HFFc6 (cell line): Measurements from ENCODE around the gene MYO18A. TPM values are rescaled to one million over a fixed set of nuclear protein-coding genes. Genes with fewer than 3 reads are reported as not detected.

Experiments used
- DNase-seq: peaks from one replicate; pipeline ENCODE4 v3.0.0-alpha.2; 2018
- H3K27ac Mint-ChIP-seq: 2 replicates; pipeline ENCODE4 v1.8.0; 2020; ENCODE audit warnings: mild to moderate bottlenecking, mixed read lengths
- H3K27me3 Mint-ChIP-seq: 2 replicates; pipeline ENCODE4 v1.8.0; 2021; ENCODE audit warnings: mild to moderate bottlenecking, moderate library complexity, mixed read lengths; ENCODE audit not compliant: insufficient read depth
- H3K36me3 Mint-ChIP-seq: 2 replicates; pipeline ENCODE4 v1.8.0; 2021; ENCODE audit warnings: low read depth, mixed read lengths
- H3K4me1 Mint-ChIP-seq: 2 replicates; pipeline ENCODE4 v1.8.0; 2020; ENCODE audit warnings: low read depth, mixed read lengths
- H3K4me3 Mint-ChIP-seq: 2 replicates; pipeline ENCODE4 v1.8.0; 2020; ENCODE audit warnings: mild to moderate bottlenecking, moderate library complexity, mixed read lengths
- H3K9me3 Mint-ChIP-seq: 2 replicates; pipeline ENCODE4 v1.8.0; 2020; ENCODE audit warnings: mild to moderate bottlenecking, mixed read lengths
- total RNA-seq, 6 experiments: library from RNA; stranded (reverse); fragmentation: NEBNext Ultra II Directional; extraction: Animal tissue kit (Norgen Biotek cat#: 25700); gene quantifications; 2 replicates in 1 of 6; 3 replicates in 5 of 6; pipeline ENCODE4 v1.2.3, GENCODE V29; 2021
- TF ChIP-seq, protein P1 (sequence below): fragments of 200-600 bp; sonication (generic); IDR thresholded peaks from 2 replicates; pipeline ENCODE4 v1.5.0; 2021; ENCODE audit warnings: antibody characterized with exemption, mild to moderate bottlenecking

MYO18A gene
- total RNA-seq, 6 experiments from 2014 or later = 39.2 to 57.7 (median 42.9) TPM

DNA sequence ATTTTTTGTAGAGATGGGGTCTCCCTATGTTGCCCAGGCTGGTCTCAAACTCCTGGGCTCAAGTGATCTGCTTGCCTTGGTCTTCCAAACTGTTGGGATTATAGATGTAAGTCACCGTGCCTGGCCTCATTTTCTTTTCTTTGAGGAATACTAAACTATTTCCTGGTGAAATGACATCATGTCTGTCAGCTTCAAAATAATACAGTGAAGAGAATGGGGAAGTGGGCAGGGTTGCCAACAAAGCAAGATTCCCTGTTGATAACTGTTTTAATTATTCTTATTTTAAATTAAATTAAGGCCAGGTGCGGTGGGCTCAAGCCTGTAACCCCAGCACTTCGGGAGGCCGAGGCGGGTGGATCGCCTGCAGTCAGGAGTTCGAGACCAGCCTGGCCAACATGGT is 116.2 kb downstream of the MYO18A start:
- H3K27me3 Mint-ChIP-seq = peaks cover 51% of the 10 kb centered on the region
- no peaks in the 10 kb centered on the region for H3K9me3 Mint-ChIP-seq
- no peaks in the 10 kb centered on the region for H3K36me3 Mint-ChIP-seq
- no peak overlapping the region for H3K4me3 Mint-ChIP-seq
- H3K4me1 Mint-ChIP-seq = no peaks in the 10 kb centered on the region
- H3K27ac Mint-ChIP-seq = no peak overlapping the region
- DNase-seq = no peak
- TF ChIP-seq, protein P1, sequence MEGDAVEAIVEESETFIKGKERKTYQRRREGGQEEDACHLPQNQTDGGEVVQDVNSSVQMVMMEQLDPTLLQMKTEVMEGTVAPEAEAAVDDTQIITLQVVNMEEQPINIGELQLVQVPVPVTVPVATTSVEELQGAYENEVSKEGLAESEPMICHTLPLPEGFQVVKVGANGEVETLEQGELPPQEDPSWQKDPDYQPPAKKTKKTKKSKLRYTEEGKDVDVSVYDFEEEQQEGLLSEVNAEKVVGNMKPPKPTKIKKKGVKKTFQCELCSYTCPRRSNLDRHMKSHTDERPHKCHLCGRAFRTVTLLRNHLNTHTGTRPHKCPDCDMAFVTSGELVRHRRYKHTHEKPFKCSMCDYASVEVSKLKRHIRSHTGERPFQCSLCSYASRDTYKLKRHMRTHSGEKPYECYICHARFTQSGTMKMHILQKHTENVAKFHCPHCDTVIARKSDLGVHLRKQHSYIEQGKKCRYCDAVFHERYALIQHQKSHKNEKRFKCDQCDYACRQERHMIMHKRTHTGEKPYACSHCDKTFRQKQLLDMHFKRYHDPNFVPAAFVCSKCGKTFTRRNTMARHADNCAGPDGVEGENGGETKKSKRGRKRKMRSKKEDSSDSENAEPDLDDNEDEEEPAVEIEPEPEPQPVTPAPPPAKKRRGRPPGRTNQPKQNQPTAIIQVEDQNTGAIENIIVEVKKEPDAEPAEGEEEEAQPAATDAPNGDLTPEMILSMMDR = no peak

GRCh38 chr17:29062215-29062614 is 118.0 kb downstream of the MYO18A start:
- Mint-ChIP-seq H3K27ac (no peak overlapping the region), H3K4me1 (no peaks in the 10 kb centered on the region), H3K27me3 (peaks cover 45% of the 10 kb centered on the region), H3K4me3 (no peak overlapping the region), H3K9me3 (no peaks in the 10 kb centered on the region), H3K36me3 (no peaks in the 10 kb centered on the region)
- no peak for DNase-seq
- TF ChIP-seq, protein P1 = no peak

GRCh38 chr17:29061036-29061435 is 119.2 kb downstream of the MYO18A start:
- Mint-ChIP-seq H3K27me3 (peaks cover 55% of the 10 kb centered on the region), H3K36me3 (no peaks in the 10 kb centered on the region), H3K4me3 (no peak overlapping the region), H3K4me1 (no peaks in the 10 kb centered on the region), H3K27ac (peak overlapping the region; percentile 8; the same call in 1 of the 2 replicates), H3K9me3 (no peaks in the 10 kb centered on the region)
- no peak for DNase-seq
- TF ChIP-seq, protein P1 = no peak

DNA sequence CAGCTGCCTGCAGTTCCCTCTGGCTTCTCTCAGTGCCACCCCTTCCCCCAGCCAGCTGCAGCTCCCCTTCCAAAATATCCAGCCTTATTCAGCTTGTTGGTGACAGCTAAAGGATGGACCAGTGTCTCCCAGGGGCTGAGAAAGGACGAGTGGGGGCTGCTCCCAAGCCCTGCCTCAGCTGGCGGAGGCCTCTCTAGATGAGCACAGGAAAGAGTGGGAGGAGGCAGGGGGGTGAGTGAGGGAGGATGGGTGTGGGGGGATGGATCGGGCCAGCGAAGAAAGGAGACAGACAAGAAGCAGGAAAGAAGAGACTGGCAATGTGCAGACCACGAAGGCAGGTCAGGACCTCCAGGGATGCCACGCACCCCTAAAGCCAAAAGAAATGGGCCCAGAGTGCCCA is 119.7 kb downstream of the MYO18A start:
- TF ChIP-seq, protein P1 = no peak

DNA sequence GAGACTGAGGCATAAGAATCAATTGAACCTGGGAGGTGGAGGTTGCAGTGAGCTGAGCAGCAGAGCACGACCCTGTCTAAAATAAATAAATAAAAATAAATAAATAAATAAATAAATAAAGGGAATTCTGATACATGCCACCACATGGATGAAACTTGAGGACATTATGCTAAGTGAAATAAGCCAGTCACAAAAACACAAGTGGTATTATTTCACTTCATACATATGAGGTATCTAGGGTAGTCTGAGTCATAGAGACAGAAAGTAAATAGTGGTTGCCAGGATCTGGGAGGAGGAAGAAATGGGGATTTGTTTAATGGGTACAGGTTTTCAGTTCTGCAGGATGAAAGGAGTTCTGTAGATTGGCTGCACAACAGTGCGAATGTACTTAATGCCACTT is 120.9 kb downstream of the MYO18A start:
- DNase-seq = peak; percentile 64
- TF ChIP-seq, protein P1 = no peak
- H3K9me3 Mint-ChIP-seq = no peaks in the 10 kb centered on the region
- no peaks in the 10 kb centered on the region for H3K36me3 Mint-ChIP-seq
- peaks cover 59% of the 10 kb centered on the region for H3K27me3 Mint-ChIP-seq
- H3K4me3 Mint-ChIP-seq = no peak overlapping the region
- no peak overlapping the region for H3K27ac Mint-ChIP-seq
- no peaks in the 10 kb centered on the region for H3K4me1 Mint-ChIP-seq

More for the DNA sequence above, 119.7 kb downstream of the MYO18A start:
- peaks cover 56% of the 10 kb centered on the region for H3K27me3 Mint-ChIP-seq
- no peaks in the 10 kb centered on the region for H3K9me3 Mint-ChIP-seq
- H3K4me1 Mint-ChIP-seq = no peaks in the 10 kb centered on the region
- no peak for DNase-seq
- peak overlapping the region; percentile 8; the same call in 1 of the 2 replicates for H3K27ac Mint-ChIP-seq
- H3K4me3 Mint-ChIP-seq = no peak overlapping the region
- no peaks in the 10 kb centered on the region for H3K36me3 Mint-ChIP-seq

GRCh38 chr17:29058391-29058790 is 121.8 kb downstream of the MYO18A start:
- peaks cover 60% of the 10 kb centered on the region for H3K27me3 Mint-ChIP-seq

More at GRCh38 chr17:29058391-29058790, 121.8 kb downstream of the MYO18A start:
- Mint-ChIP-seq H3K36me3 (no peaks in the 10 kb centered on the region), H3K4me1 (no peaks in the 10 kb centered on the region), H3K9me3 (no peaks in the 10 kb centered on the region), H3K4me3 (no peak overlapping the region), H3K27ac (no peak overlapping the region)
- TF ChIP-seq, protein P1 = no peak
- DNase-seq = no peak
